Stomach (tissue), 4 donors: ENCODE measurements around the gene HTR5A.

Experiments
- EP300 ChIP-seq: sonication (generic); formaldehyde crosslinking; IDR thresholded peaks from one replicate; pipeline ENCODE4 v1.6.1; 2017; ENCODE audit warnings: antibody characterized with exemption
- POLR2A ChIP-seq, 4 donors: fragments of 450-650 bp; IDR thresholded peaks; one replicate each; pipeline ENCODE4 v1.6.1; 2016; ENCODE audit warnings: antibody characterized with exemption in 4 of 4, control low read depth in 2 of 4, mild to moderate bottlenecking in 1 of 4, moderate library complexity in 1 of 4
- TF ChIP-seq, protein P1 (sequence below), 7 experiments: fragments of 450-650 bp in 4 of 7; fragments of 200-600 bp in 3 of 7; sonication (generic) in 3 of 7; IDR thresholded peaks; one replicate each; pipeline ENCODE4 v1.5.1; 2016 to 2019; ENCODE audit warnings: antibody characterized with exemption in 7 of 7, control low read depth in 2 of 7, mild to moderate bottlenecking in 1 of 7

DNA sequence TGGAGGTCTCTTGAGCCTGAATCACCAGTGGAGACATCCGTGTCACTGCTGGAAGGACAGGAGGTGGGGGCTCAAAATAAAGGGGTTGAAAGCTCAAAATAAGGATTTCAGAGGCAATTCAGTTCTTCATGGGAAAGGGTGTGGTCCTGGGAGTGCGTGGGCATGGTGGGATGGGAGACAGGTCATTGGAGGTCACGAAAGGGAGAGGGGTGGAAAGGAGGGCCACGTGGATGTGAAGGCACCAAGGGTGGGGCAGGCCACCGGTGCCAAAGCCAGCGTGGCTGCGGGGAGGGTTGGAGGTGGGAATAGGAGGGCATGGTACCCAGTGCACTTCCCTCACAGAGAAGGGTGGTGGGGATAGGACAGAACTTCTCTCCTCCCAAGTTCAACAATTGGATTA is 59.7 kb downstream of the HTR5A start:
- no peak for TF ChIP-seq POLR2A (IDR thresholded peaks at IDR 0.05)
- TF ChIP-seq, protein P1, sequence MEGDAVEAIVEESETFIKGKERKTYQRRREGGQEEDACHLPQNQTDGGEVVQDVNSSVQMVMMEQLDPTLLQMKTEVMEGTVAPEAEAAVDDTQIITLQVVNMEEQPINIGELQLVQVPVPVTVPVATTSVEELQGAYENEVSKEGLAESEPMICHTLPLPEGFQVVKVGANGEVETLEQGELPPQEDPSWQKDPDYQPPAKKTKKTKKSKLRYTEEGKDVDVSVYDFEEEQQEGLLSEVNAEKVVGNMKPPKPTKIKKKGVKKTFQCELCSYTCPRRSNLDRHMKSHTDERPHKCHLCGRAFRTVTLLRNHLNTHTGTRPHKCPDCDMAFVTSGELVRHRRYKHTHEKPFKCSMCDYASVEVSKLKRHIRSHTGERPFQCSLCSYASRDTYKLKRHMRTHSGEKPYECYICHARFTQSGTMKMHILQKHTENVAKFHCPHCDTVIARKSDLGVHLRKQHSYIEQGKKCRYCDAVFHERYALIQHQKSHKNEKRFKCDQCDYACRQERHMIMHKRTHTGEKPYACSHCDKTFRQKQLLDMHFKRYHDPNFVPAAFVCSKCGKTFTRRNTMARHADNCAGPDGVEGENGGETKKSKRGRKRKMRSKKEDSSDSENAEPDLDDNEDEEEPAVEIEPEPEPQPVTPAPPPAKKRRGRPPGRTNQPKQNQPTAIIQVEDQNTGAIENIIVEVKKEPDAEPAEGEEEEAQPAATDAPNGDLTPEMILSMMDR (IDR thresholded peaks at IDR 0.05), result no peak
- TF ChIP-seq EP300, result no peak
